Prostate gland (tissue), 2 donors: ENCODE results near the gene ASCC3.

ENCODE experiments used
- POLR2A ChIP-seq: fragments of 450-650 bp; IDR thresholded peaks from one replicate; pipeline ENCODE4 v1.6.1; 2016; ENCODE audit warnings: antibody characterized with exemption, mild to moderate bottlenecking
- POLR2AphosphoS5 ChIP-seq: sonication (generic); formaldehyde crosslinking; IDR thresholded peaks from one replicate; pipeline ENCODE4 v1.6.1; 2017; ENCODE audit warnings: antibody characterized with exemption
- TF ChIP-seq, protein P1 (sequence below), 4 experiments: fragments of 200-600 bp in 2 of 4; fragments of 450-650 bp in 2 of 4; sonication (generic) in 2 of 4; IDR thresholded peaks; 1 replicate in 3 of 4; 2 replicates in 1 of 4; pipeline ENCODE4 v1.5.1; 2016 to 2019; ENCODE audit warnings: antibody characterized with exemption in 4 of 4, mild to moderate bottlenecking in 2 of 4, moderate library complexity in 2 of 4

DNA sequence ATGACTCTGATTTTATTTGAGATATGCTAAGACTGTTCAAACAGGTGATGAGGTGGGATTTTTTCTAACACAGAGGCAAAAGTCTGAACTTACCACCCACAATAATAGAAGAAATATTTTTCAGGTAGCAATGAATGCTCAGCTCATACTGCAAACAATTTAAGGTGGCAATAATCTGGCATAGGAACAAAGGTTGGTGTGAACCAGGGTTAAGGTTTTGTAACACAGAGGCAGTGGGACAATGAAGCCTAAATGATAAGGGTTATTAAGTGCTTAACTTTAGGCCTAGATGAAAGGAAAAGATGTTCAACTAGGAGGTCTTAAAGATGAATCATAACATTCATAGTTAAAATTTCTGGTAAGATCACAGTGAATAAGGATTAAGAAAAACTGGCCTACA is 4.9 kb downstream of the ASCC3 start:
- TF ChIP-seq, protein P1, sequence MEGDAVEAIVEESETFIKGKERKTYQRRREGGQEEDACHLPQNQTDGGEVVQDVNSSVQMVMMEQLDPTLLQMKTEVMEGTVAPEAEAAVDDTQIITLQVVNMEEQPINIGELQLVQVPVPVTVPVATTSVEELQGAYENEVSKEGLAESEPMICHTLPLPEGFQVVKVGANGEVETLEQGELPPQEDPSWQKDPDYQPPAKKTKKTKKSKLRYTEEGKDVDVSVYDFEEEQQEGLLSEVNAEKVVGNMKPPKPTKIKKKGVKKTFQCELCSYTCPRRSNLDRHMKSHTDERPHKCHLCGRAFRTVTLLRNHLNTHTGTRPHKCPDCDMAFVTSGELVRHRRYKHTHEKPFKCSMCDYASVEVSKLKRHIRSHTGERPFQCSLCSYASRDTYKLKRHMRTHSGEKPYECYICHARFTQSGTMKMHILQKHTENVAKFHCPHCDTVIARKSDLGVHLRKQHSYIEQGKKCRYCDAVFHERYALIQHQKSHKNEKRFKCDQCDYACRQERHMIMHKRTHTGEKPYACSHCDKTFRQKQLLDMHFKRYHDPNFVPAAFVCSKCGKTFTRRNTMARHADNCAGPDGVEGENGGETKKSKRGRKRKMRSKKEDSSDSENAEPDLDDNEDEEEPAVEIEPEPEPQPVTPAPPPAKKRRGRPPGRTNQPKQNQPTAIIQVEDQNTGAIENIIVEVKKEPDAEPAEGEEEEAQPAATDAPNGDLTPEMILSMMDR (IDR thresholded peaks at IDR 0.05) = no peak
- TF ChIP-seq POLR2AphosphoS5 (no peak), POLR2A (no peak)
